ENCODE data around the gene GVQW3. TPM values are rescaled to one million over a fixed set of nuclear protein-coding genes. Genes with fewer than 3 reads are reported as not detected.

GVQW3 gene
- polyA plus RNA-seq, 2 of the 4 experiments (the other 2 are of a cell fraction) = 3.6 to 3.8 TPM

GRCh38 chr11:76436020-76436419 is 54.9 kb downstream of the GVQW3 start:
- no peak overlapping the region for H3K27ac ChIP-seq
- no peak overlapping the region for H3K4me3 ChIP-seq
- no peak for TF ChIP-seq EHMT2 (IDR thresholded peaks at IDR 0.05; ENCODE audit: low read depth)
- TF ChIP-seq MAFK (IDR thresholded peaks at IDR 0.05; ENCODE audit: partially characterized antibody) = peak; percentile 65
- TF ChIP-seq USF2 (IDR thresholded peaks at IDR 0.05) = no peak
- no peak for TF ChIP-seq EHF (CRISPR knock-in tag; IDR thresholded peaks at IDR 0.05)
- peak; percentile 47 for TF ChIP-seq NFE2L2 (conservative IDR thresholded peaks at IDR 0.05; ENCODE audit: low read length)
- no peak for TF ChIP-seq CHD4 (IDR thresholded peaks at IDR 0.05; ENCODE audit: borderline replicate concordance)
- H3K9me3 ChIP-seq = no peaks in the 10 kb centered on the region
- no peaks in the 10 kb centered on the region for H3K4me1 ChIP-seq
- ChIA-PET POLR2A (no interaction called here), CTCF (interaction anchor here (1.2 kb wide), 1 partner anchor 22 kb away, joined by 3 read pairs; no protein-coding TSS in a partner anchor)
- ATAC-seq (no peak), DNase-seq (ENCODE audit: low read depth in 1 of 2, low spot score in 1 of 2) (no peak), FAIRE-seq (no peak)
- WGBS (ENCODE audit: missing lambda C conversion rate) = 69% methylated on average over 1 of the region's 1 CpG
- H3K4me2 ChIP-seq = no peak overlapping the region

- peak overlapping the region; percentile 95 for H3K4me3 ChIP-seq
- TF ChIP-seq POLR2A (IDR thresholded peaks at IDR 0.05; ENCODE audit: low read length) (no peak), GATA3 (IDR thresholded peaks at IDR 0.05; ENCODE audit: borderline replicate concordance) (no peak), PBX3 (IDR thresholded peaks at IDR 0.05) (no peak), HDAC2 (IDR thresholded peaks at IDR 0.05) (no peak)
- WGBS (ENCODE audit: missing lambda C conversion rate) = 41% methylated on average over 10 of the region's 10 CpGs
- peak overlapping the region; percentile 90 to 91 for H3K27ac ChIP-seq
- ChIA-PET POLR2A (interaction anchor here (1.3 kb wide), 1 partner anchor 9 kb away, joined by 3 read pairs; no protein-coding TSS in a partner anchor), CTCF (interaction anchor here (1.0 to 2.7 kb wide), 4 partner anchors 15 to 53 kb away, joined by 3 to 13 read pairs (median 3); no protein-coding TSS in a partner anchor)
- DNase-seq (ENCODE audit: low read depth in 1 of 2, low spot score in 1 of 2) = no peak
- peak overlapping the region; percentile 87 for H3K4me2 ChIP-seq
- H3K9me3 ChIP-seq = no peaks in the 10 kb centered on the region
- ATAC-seq = no peak
- peaks cover 12% of the 10 kb centered on the region; the same call in 2 of the 3 replicates for H3K4me1 ChIP-seq
- no peak for FAIRE-seq
These were observed 62.3 kb downstream of the GVQW3 start for GRCh38 chr11:76443268-76443980.

GRCh38 chr11:76444065-76444383 is 62.9 kb downstream of the GVQW3 start:
- CTCF ChIA-PET = no interaction called here
- ATAC-seq (no peak), DNase-seq (ENCODE audit: low read depth in 1 of 2, low spot score in 1 of 2) (no peak), FAIRE-seq (no peak)
- Histone ChIP-seq H3K27ac (peak overlapping the region; percentile 90 to 91), H3K4me1 (peaks cover 12% of the 10 kb centered on the region; the same call in 2 of the 3 replicates), H3K4me2 (peak overlapping the region; percentile 87), H3K9me3 (no peaks in the 10 kb centered on the region), H3K4me3 (peak overlapping the region; percentile 95)
- WGBS (ENCODE audit: missing lambda C conversion rate) = under 1% methylated on average over 10 of the region's 10 CpGs
- POLR2A ChIA-PET = no interaction called here
- TF ChIP-seq TFCP2L1 (CRISPR knock-in tag; IDR thresholded peaks at IDR 0.05) (no peak), CHD2 (IDR thresholded peaks at IDR 0.05; ENCODE audit: low read length, partially characterized antibody) (peak; percentile 47)

GRCh38 chr11:76444384-76445120 is 63.4 kb downstream of the GVQW3 start, which contains the start of gene EMSY:
Gene EMSY, plus strand, starts transcription at chr11:76445018. Its CDS starts 1,921 bp downstream, at chr11:76446939.
- ChIA-PET CTCF (interaction anchor here (2.6 kb wide), 1 partner anchor 14 kb away, joined by 15 read pairs; no protein-coding TSS in a partner anchor), POLR2A (no interaction called here)
- H3K4me2 ChIP-seq = peak within 1 kb of the TSS; percentile 87
- ATAC-seq = peak; percentile 96 to 97
- DNase-seq (ENCODE audit: low read depth in 1 of 2, low spot score in 1 of 2) = peak; percentile 94 to 99
- peaks cover 12% of the 10 kb centered on the region; the same call in 2 of the 3 replicates for H3K4me1 ChIP-seq
- WGBS (ENCODE audit: missing lambda C conversion rate) = 2% methylated on average over 35 of the region's 53 CpGs
- no peaks in the 10 kb centered on the region for H3K9me3 ChIP-seq
- peak within 1 kb of the TSS; percentile 95 for H3K4me3 ChIP-seq
- peak within 1 kb of the TSS; percentile 90 to 91 for H3K27ac ChIP-seq
- FAIRE-seq = peak; percentile 98
- TF ChIP-seq FOSB (CRISPR knock-in tag; IDR thresholded peaks at IDR 0.05) (0 out of 2 replicates have a peak, but pooled peaks have one; percentile 19), JUN (IDR thresholded peaks at IDR 0.05) (peak; percentile 69 to 88; a peak in 4 of 5 replicates), MYC (IDR thresholded peaks at IDR 0.05; ENCODE audit: borderline replicate concordance, low read length) (peak; percentile 51; the same call in 1 of the 2 replicates), HOXA7 (CRISPR knock-in tag; IDR thresholded peaks at IDR 0.05) (no peak), CEBPB (IDR thresholded peaks at IDR 0.05) (0 out of 4 replicates have a peak, but pooled peaks of 1 of the 2 experiments have one; percentile 18), KDM5A (IDR thresholded peaks at IDR 0.05) (0 out of 2 replicates have a peak, but pooled peaks have one; percentile 36), PHF8 (IDR thresholded peaks at IDR 0.05; ENCODE audit: borderline replicate concordance, low read depth) (peak; percentile 94), EP300 (IDR thresholded peaks at IDR 0.05) (no peak), ZSCAN20 (CRISPR knock-in tag; IDR thresholded peaks at IDR 0.05) (no peak), BCL3 (IDR thresholded peaks at IDR 0.05) (peak; percentile 90; the same call in 2 of the 3 replicates), MAX (IDR thresholded peaks at IDR 0.05) (peak; percentile 67), POLR2A (IDR thresholded peaks at IDR 0.05; ENCODE audit: low read length) (peak; percentile 97), RFX5 (IDR thresholded peaks at IDR 0.05) (peak; percentile 72; the same call in 1 of the 2 replicates), E2F6 (IDR thresholded peaks at IDR 0.05; ENCODE audit: borderline replicate concordance, low read depth) (0 out of 2 replicates have a peak, but pooled peaks have one; percentile 49)
